HK-2 (cell line): ENCODE measurements around the gene ITSN2.
"Not testable (repeated sequence)": the region's sequence is repeated elsewhere in the genome, so short reads cannot be mapped to it uniquely, and the experiment has no call there.

ENCODE experiments used
- DNase-seq: peaks from one replicate; pipeline ENCODE4 v3.0.0-alpha.2; 2018; ENCODE audit not compliant: unreplicated experiment

The ITSN2 gene

GRCh38 chr2:24360050-24360962 lies at the start of gene ITSN2:
ITSN2 (minus strand) TSS chr2:24360536; CDS start chr2:24328082, 32,454 bp downstream.
- DNase-seq: peak; percentile 85

DNA sequence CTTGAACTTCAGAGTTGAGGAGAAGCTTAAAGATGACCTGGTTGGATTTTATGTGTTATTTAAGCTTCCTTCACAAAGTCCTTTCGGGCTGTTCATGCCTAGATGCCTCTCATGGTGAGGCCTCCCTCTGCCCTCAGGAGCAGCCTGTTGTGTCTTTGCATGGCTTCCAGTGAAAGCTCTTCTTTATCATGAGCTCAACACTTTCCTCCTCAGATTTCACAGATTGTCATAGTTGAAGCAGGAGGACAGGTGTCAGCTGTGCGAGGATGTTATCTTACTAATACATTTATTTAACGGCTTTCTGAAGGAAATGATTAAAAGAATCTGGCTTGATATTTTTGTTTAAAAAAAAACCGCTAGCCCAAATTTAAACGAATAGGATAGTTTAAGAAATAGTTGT lies 48.8 kb upstream of the ITSN2 start:
- no peak for DNase-seq

- DNase-seq: not testable (repeated sequence)
These were observed 48.4 kb upstream of the ITSN2 start for GRCh38 chr2:24408704-24409103.

- no peak for DNase-seq
These were observed 44.2 kb upstream of the ITSN2 start for GRCh38 chr2:24404491-24404921.

DNA sequence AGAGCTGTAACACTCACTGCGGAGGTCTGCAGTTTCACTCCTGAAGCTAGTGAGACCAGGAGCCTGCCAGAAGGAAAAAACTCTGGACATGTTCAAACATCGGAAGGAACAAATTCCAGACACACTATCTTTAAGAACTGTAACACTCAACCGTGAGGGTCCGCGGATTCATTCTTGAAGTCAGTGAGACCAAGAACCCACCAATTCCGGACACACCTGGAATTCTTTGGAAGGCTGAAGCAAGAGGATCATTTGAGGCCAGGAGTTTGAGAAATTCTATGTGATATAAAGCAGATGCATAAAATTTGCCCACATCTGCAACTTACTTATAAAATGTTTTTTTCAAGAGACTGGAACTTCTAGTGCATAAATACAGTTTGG lies 43.5 kb upstream of the ITSN2 start:
- no peak for DNase-seq

GRCh38 chr2:24403168-24403831 lies 43.0 kb upstream of the ITSN2 start:
- DNase-seq: no peak

DNA sequence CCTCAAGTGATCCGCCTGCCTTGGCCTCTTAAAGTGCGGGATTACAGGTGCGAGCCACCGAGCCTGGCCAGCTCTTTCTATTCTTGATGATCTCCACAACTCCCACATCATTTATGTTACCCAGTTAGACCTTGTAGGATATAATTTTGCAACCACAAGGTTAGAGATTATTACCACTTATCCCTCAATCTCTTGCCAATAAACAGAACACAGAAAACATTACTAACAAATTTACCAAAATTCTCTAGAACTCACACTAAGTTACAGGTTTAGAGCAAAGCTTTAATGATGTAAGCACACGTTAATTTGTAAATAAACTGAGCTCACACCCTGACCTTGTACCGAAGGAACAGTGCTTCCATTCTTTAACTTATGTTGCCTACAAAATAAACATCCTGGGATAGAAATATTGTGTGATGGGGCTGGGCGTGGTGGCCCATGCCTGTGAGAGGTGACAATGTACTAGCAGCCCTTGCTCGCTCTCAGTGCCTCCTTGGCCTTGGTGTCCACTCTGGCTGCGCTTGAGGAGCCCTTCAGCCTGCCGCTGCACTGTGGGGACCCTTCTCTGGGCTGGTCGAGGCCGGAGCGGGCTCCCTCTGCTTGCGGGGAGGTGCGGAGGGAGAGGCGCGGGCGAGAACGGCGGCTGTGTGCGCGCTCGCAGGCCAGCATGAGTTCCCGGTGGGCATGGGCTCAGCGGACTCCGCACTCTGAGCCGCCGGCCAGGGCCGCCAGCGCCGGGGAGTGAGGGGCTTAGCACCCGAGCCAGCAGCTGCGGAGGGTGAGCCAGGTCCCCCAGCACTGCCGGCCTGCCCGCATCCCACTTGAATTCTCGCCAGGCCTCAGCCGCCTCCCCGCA lies 42.1 kb upstream of the ITSN2 start:
- no peak for DNase-seq

- no peak for DNase-seq
These were observed 40.0 kb upstream of the ITSN2 start for GRCh38 chr2:24400207-24400907.

DNA sequence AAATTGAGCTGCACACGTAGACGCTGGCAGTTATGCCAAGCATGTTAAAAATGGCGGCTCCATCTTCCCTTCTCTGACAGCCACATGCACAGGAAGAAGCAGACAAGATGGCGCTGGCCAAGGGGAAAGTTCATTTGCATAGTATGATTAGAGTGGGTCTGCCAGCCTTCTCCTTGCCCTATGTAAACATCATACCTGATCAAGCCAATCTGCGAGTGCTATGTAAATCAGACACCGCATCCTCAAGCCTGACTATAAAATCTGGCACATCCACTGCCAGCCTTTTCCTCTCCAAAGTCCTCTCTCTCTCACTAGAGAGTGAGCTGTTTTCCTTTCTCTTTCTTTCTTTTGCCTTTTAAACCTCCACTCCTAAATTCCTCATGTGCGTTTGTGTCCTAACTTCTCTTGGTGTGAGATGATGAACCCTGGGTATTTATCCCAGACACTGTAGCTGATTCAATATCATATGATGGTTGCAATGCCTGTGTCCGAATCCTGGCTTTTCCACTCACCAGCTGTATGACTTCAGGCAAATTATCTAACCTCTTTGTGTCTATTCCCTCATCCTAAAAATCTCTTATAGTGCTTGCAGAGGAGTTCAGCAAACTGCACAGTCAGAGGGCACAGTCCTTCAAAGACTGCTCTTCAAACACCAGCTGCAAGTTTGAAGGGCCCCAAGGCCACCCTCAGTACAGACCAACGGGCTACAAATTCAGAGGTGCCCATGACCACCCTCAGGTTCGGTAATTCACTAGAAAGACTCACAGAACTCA lies 39.3 kb upstream of the ITSN2 start:
- no peak for DNase-seq

- no peak for DNase-seq
These were observed 34.7 kb upstream of the ITSN2 start for GRCh38 chr2:24394998-24395397.

DNA sequence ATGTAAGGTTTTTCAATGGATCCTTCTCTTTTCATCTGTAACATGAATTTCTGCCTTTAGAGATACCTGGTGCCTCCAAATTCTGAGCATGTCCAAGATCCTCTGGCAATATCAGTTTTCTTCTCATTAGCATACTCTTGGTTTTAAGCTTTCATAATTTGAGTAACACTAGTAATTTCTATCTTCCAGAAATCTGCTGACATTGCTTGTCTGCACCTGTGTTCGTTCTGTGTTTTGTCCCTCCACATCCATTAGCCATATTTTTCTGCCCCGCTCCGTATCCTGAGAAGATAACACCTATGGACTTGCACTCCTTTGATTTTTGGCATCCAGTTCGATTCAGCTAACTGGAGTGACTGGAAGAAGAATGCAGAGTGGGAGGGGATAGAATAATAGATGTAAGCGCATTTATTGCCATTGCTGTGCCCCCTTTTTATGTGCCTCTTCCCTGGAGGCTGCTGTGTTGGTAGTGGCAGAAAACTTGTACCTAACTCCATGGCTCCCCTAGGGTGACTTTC lies 32.3 kb upstream of the ITSN2 start:
- no peak for DNase-seq

DNA sequence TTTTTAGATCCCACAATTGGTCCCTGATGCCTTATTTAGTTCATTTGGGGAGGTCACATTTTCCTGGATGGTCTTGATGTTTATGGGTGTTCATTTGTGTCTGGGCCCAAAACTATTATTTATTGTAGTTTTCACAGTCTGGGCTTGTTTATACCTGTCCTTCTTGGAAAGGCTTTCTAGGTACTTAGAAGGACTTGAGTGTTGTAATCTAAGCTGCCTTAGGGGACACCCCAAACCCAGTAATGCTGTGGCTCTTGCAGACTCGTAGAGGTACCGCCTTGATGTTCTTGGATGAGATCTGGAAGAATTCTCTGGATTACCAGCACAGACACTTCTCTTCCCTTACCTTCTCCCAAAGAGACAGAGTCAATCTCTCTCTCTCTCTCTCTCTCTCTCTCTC lies 25.0 kb upstream of the ITSN2 start:
- DNase-seq: no peak

DNA sequence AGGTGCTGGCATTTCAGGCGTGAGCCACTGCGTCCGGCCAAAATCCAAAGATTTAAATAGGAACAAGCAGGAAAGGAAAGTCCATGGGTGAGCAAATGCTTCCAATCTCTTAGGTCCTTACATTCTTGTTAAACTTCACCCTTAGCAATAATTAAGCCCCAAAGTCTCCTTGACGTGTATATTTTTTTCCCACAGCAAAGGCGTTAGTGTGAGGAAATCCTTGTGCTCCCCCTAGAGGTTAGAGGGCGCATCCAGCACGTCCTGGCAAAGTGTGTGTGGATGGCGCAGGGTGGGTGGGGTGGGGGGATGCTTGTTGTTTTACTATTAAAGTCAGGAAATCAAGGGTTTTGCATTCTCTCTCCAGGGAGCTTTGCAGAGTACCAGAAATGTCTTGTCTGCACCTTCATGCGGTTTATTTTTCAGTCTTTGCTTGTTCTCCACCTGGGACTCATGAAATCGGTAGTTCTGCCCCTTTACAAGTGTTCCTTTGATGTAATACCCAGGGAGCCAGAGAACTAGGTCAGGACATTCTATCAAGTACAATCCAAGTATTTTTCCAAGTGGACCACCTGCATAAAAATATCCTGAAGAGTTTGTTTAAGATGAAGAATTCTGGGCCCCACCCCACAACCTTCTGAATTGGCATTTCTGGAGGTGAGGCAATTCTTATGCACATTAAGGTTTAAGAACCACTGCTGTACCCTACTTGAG lies 22.2 kb upstream of the ITSN2 start:
- DNase-seq: peak; percentile 50

DNA sequence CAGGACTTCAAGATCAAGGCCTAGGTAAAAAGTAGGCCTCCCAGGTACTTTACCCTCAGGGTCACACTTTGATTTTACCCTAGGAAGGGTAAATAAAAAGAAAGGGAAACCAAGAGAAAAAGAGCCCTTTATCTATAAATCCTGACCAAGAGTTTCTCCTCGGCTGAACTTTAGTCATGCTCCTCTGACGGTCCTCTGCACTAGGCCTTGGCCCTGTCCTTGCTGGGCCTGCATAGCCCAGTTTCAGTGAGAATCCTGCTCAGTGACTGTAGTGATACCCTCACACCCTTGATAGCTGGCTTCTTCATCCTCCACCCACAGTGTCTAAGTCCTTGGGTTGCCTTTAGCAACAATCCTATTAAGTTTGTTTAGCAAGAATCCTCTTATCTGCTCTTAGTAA lies 20.5 kb upstream of the ITSN2 start:
- DNase-seq: no peak

DNA sequence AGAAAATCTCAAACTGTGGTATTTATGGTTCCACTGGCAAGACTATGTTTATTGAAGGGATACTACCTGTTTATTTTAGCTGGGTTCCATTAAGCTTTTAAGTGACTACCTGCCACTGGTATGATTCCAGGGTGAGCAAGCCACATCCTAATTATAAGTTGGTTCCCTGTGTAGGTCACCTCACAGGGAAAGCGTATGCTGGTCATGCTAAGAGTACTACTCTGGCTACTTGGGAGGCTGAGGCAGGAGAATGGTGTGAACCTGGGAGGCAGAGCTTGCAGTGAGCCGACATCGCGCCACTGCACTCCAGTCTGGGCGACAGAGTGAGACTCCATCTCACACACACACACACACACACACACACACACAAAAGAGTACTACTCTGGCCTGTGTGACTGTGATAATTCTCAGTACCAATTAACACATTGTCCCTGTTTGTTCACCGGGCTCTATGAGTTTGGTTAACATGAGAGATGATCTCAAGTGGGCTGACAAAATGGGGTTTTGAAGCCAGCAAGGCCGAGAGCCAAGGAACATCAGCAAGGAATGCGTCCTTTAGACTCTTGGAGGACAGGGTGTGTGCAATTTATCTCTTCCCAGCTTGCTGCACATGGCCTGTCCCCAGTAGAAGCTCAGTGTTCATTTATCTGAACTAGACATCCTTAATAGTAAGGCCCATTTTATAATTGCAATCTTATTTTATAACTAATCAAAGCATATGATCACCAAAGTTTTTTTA lies 15.2 kb upstream of the ITSN2 start:
- no peak for DNase-seq

DNA sequence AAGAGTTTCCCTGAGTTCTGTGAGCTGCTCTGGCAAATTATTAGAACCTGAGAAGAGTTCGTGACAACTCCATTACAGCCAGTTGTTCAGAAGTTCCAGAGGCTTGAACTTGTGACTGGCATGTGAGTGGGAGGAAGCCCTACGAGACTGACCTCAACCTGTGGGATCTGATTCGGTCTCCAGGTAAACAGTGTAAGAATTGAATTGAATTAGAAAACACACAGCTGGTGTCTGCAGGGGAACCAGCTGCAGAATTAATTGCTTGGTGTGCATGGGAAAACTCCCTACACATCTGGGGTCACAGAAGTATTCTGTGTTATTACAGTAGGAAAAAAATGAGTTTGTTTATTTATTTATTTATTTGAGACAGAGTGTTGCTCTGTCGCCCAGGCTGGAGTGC lies 14.0 kb upstream of the ITSN2 start:
- DNase-seq: no peak

DNA sequence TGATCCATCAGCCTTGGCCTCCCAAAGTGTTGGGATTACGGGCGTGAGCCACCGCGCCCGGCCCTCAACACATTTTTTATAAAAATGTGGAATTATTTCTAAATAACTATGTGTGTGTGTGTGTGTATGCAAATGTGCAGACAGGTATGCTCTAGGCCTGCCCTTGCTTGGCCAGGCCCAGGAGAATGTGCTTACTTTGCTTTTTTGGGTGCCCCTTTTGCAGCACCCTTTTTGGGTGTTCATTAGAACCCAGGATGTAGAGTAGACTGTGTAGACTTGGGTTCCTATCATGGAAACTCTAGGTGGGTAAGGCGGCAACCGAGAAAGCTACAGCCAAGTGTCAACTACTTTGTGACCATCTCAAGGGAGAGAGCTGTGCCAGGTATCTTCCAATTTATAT lies 11.7 kb upstream of the ITSN2 start:
- no peak for DNase-seq

DNA sequence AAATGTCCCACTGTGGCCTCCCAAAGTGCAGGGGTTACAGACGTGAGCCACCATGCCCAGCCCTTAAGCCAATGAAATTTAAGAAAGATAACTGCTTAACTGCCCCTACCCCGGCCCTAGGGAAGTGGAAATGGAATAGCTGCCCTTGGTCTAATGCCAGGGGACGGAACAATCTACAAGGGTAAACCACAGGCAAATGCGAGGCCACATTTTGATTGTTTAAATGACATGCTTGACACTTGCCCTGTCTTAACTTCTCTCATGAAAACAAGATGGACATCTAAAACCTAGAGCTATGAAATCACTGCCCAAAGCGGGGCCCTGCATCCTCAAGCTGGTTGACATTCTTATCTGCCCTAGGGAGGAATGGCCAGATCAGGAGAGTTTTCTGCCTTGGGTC lies 5.5 kb upstream of the ITSN2 start:
- DNase-seq: no peak

- no peak for DNase-seq
These were observed 4.7 kb upstream of the ITSN2 start for GRCh38 chr2:24365051-24365450.
